ENCODE data around the gene ITPR3.

ITPR3 gene

DNA sequence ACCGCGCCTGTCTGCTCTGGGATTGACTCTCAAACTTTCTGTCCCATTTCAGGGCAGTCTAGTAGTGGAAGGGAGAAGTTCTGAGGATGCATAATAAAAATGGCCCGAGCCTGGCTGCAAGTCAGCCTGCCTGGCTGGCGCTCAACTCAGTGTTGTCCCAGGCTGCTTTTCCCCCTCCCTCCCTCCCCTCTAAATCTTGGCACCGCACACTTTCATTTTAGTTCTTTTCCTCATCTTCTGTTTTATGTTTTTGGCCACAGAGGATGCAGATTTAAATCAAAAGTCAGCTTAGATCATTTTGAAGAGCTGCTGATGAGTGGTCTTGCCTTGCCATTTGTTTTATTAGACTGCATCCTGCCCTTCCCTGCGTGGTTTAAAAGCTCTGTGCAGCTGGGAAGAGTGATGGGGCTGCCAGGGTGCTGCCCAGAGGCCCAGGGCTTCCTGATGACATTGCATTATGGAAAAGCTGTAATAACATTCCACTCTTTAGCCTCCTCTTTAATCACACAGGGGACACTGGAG is 96.9 kb downstream of the ITPR3 start:
- Histone ChIP-seq H3K27me3 (ENCODE audit: insufficient read depth, insufficient read length) (no peaks in the 10 kb centered on the region), H3K9me3 (ENCODE audit: insufficient read depth, low read length) (no peaks in the 10 kb centered on the region), H3K4me3 (ENCODE audit: insufficient read length, low read depth) (no peak overlapping the region), H3K4me1 (ENCODE audit: insufficient read depth, insufficient read length) (peaks cover 2% of the 10 kb centered on the region), H3K9ac (ENCODE audit: insufficient read length, low read depth) (no peak overlapping the region), H3K36me3 (ENCODE audit: insufficient read depth, insufficient read length, low read length) (no peaks in the 10 kb centered on the region)
- DNase-seq (ENCODE audit: low read depth, low spot score): no peak
- TF ChIP-seq YY1 (IDR thresholded peaks at IDR 0.05; ENCODE audit: insufficient read depth, insufficient read length): no peak
- no peak for TF ChIP-seq ZNF274 (IDR thresholded peaks at IDR 0.05; ENCODE audit: low read depth, low read length)
- no peak for TF ChIP-seq SUZ12 (IDR thresholded peaks at IDR 0.05; ENCODE audit: extremely low read depth, insufficient read depth, insufficient read length)

DNA sequence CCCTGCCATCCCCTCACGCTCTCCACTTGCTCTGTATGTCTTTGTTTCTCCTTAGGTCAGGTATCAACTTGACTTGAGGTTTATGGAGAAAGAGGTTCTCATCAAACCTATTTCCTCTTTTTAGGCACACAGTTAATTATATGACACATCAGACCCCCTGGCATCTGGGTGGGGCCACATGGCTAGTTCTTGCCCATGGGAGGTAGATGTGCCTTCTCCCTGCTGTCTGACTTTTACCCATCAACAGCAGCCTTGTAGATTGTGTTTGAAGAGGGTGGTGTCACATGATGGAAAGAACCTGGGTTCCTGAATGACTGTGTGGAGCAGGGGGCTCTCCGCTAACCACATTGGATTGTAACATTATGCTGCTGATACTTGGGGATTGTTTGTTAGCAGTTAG is 97.6 kb downstream of the ITPR3 start:
- Histone ChIP-seq H3K27me3 (ENCODE audit: insufficient read depth, insufficient read length) (no peaks in the 10 kb centered on the region), H3K9me3 (ENCODE audit: insufficient read depth, low read length) (no peaks in the 10 kb centered on the region), H3K4me3 (ENCODE audit: insufficient read length, low read depth) (no peak overlapping the region), H3K36me3 (ENCODE audit: insufficient read depth, insufficient read length, low read length) (no peaks in the 10 kb centered on the region), H3K4me1 (ENCODE audit: insufficient read depth, insufficient read length) (peaks cover 2% of the 10 kb centered on the region), H3K9ac (ENCODE audit: insufficient read length, low read depth) (no peak overlapping the region)
- DNase-seq (ENCODE audit: low read depth, low spot score): no peak
- no peak for TF ChIP-seq ZNF274 (IDR thresholded peaks at IDR 0.05; ENCODE audit: low read depth, low read length)
- TF ChIP-seq YY1 (IDR thresholded peaks at IDR 0.05; ENCODE audit: insufficient read depth, insufficient read length): no peak
- TF ChIP-seq SUZ12 (IDR thresholded peaks at IDR 0.05; ENCODE audit: extremely low read depth, insufficient read depth, insufficient read length): no peak

DNA sequence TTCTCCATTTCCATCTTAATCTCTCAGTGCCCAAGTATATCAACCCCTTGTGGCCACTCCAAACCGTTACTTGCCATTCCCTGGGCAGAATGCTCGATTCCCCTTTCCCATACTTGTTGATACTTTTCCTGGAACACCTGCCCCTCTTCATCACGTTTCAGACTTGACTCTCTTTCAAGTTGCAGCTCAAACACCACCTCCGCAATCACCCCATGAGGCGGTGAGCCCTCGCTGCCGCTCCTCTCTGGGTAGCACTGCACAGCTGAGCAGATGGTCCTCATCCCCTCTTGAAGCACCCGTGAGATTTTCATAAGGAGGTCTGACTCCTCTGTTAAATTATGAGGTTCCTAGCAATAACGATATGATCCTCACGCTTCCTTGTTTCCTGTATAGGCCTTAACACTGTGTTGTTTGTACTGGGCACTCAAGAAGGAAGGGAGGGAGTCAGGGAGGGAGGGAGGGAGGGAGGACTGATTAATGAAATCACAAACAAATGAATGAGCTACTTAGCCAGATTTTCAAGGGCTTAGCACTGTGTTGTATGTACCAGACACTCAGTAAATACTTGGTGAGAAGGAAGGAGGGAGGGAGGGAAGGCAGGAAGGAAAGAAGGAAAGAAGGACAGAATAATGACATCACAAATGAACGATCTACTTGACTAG is 98.3 kb downstream of the ITPR3 start:
- DNase-seq (ENCODE audit: low read depth, low spot score): no peak
- TF ChIP-seq SUZ12 (IDR thresholded peaks at IDR 0.05; ENCODE audit: extremely low read depth, insufficient read depth, insufficient read length): no peak
- no peak for TF ChIP-seq ZNF274 (IDR thresholded peaks at IDR 0.05; ENCODE audit: low read depth, low read length)
- TF ChIP-seq YY1 (IDR thresholded peaks at IDR 0.05; ENCODE audit: insufficient read depth, insufficient read length): no peak
- Histone ChIP-seq H3K27me3 (ENCODE audit: insufficient read depth, insufficient read length) (no peaks in the 10 kb centered on the region), H3K9ac (ENCODE audit: insufficient read length, low read depth) (no peak overlapping the region), H3K36me3 (ENCODE audit: insufficient read depth, insufficient read length, low read length) (no peaks in the 10 kb centered on the region), H3K4me1 (ENCODE audit: insufficient read depth, insufficient read length) (peaks cover 2% of the 10 kb centered on the region), H3K4me3 (ENCODE audit: insufficient read length, low read depth) (no peak overlapping the region), H3K9me3 (ENCODE audit: insufficient read depth, low read length) (no peaks in the 10 kb centered on the region)

GRCh38 chr6:33720998-33721397 is 99.9 kb downstream of the ITPR3 start:
- Histone ChIP-seq H3K9me3 (ENCODE audit: insufficient read depth, low read length) (no peaks in the 10 kb centered on the region), H3K4me3 (ENCODE audit: insufficient read length, low read depth) (no peak overlapping the region), H3K9ac (ENCODE audit: insufficient read length, low read depth) (no peak overlapping the region), H3K4me1 (ENCODE audit: insufficient read depth, insufficient read length) (peaks cover 4% of the 10 kb centered on the region), H3K36me3 (ENCODE audit: insufficient read depth, insufficient read length, low read length) (no peaks in the 10 kb centered on the region), H3K27me3 (ENCODE audit: insufficient read depth, insufficient read length) (no peaks in the 10 kb centered on the region)
- TF ChIP-seq YY1 (IDR thresholded peaks at IDR 0.05; ENCODE audit: insufficient read depth, insufficient read length) (no peak), ZNF274 (IDR thresholded peaks at IDR 0.05; ENCODE audit: low read depth, low read length) (no peak), SUZ12 (IDR thresholded peaks at IDR 0.05; ENCODE audit: extremely low read depth, insufficient read depth, insufficient read length) (no peak)
- no peak for DNase-seq (ENCODE audit: low read depth, low spot score)

- Histone ChIP-seq H3K4me1 (ENCODE audit: insufficient read depth, insufficient read length) (peaks cover 2% of the 10 kb centered on the region), H3K9ac (ENCODE audit: insufficient read length, low read depth) (no peak overlapping the region), H3K36me3 (ENCODE audit: insufficient read depth, insufficient read length, low read length) (no peaks in the 10 kb centered on the region), H3K27me3 (ENCODE audit: insufficient read depth, insufficient read length) (no peaks in the 10 kb centered on the region), H3K4me3 (ENCODE audit: insufficient read length, low read depth) (no peak overlapping the region), H3K9me3 (ENCODE audit: insufficient read depth, low read length) (no peaks in the 10 kb centered on the region)
- TF ChIP-seq SUZ12 (IDR thresholded peaks at IDR 0.05; ENCODE audit: extremely low read depth, insufficient read depth, insufficient read length) (no peak), ZNF274 (IDR thresholded peaks at IDR 0.05; ENCODE audit: low read depth, low read length) (no peak), YY1 (IDR thresholded peaks at IDR 0.05; ENCODE audit: insufficient read depth, insufficient read length) (no peak)
- no peak for DNase-seq (ENCODE audit: low read depth, low spot score)
These were observed 100.4 kb downstream of the ITPR3 start for GRCh38 chr6:33721508-33721907.

GRCh38 chr6:33722103-33722623 is 101.0 kb downstream of the ITPR3 start:
- H3K9ac ChIP-seq (ENCODE audit: insufficient read length, low read depth): no peak overlapping the region
- DNase-seq (ENCODE audit: low read depth, low spot score): no peak
- H3K27me3 ChIP-seq (ENCODE audit: insufficient read depth, insufficient read length): no peaks in the 10 kb centered on the region
- no peak overlapping the region for H3K4me3 ChIP-seq (ENCODE audit: insufficient read length, low read depth)
- H3K4me1 ChIP-seq (ENCODE audit: insufficient read depth, insufficient read length): peaks cover 2% of the 10 kb centered on the region
- no peak for TF ChIP-seq YY1 (IDR thresholded peaks at IDR 0.05; ENCODE audit: insufficient read depth, insufficient read length)
- H3K36me3 ChIP-seq (ENCODE audit: insufficient read depth, insufficient read length, low read length): no peaks in the 10 kb centered on the region
- no peaks in the 10 kb centered on the region for H3K9me3 ChIP-seq (ENCODE audit: insufficient read depth, low read length)

- TF ChIP-seq SUZ12 (IDR thresholded peaks at IDR 0.05; ENCODE audit: extremely low read depth, insufficient read depth, insufficient read length) (no peak), YY1 (IDR thresholded peaks at IDR 0.05; ENCODE audit: insufficient read depth, insufficient read length) (no peak), ZNF274 (IDR thresholded peaks at IDR 0.05; ENCODE audit: low read depth, low read length) (no peak)
- Histone ChIP-seq H3K4me1 (ENCODE audit: insufficient read depth, insufficient read length) (peaks cover 2% of the 10 kb centered on the region), H3K36me3 (ENCODE audit: insufficient read depth, insufficient read length, low read length) (no peaks in the 10 kb centered on the region), H3K9me3 (ENCODE audit: insufficient read depth, low read length) (no peaks in the 10 kb centered on the region), H3K4me3 (ENCODE audit: insufficient read length, low read depth) (no peak overlapping the region), H3K9ac (ENCODE audit: insufficient read length, low read depth) (no peak overlapping the region), H3K27me3 (ENCODE audit: insufficient read depth, insufficient read length) (no peaks in the 10 kb centered on the region)
- no peak for DNase-seq (ENCODE audit: low read depth, low spot score)
These were observed 102.4 kb downstream of the ITPR3 start for GRCh38 chr6:33723371-33724085.

Data from NT2/D1 (cell line).